Thymus (tissue), 14 donors: ENCODE measurements around the gene C11orf52. TPM values are rescaled to one million over a fixed set of nuclear protein-coding genes. Genes with fewer than 3 reads are reported as not detected.

ENCODE experiments used
- DNase-seq, 9 donors: peaks; one replicate each; pipeline ENCODE4 v3.0.0-alpha.2; 2013; ENCODE audit warnings: low spot score in 9 of 9, low read depth in 6 of 9, missing footprints in 1 of 9
- H3K27ac ChIP-seq, 2 donors: one replicate each; pipeline ENCODE4 v1.5.1; 2013; ENCODE audit warnings: control low read depth in 1 of 2, low read depth in 1 of 2, low read length in 1 of 2, mild to moderate bottlenecking in 1 of 2, moderate library complexity in 1 of 2
- H3K27me3 ChIP-seq, 2 donors: one replicate each; pipeline ENCODE4 v1.5.1; 2013; ENCODE audit warnings: low read length in 1 of 2; ENCODE audit not compliant: control insufficient read depth in 2 of 2, insufficient read depth in 1 of 2
- H3K36me3 ChIP-seq, 2 donors: one replicate each; pipeline ENCODE4 v1.5.1; 2013; ENCODE audit warnings: low read length in 1 of 2, mild to moderate bottlenecking in 1 of 2, moderate library complexity in 1 of 2; ENCODE audit not compliant: control insufficient read depth in 2 of 2, insufficient read depth in 2 of 2
- H3K4me1 ChIP-seq, 2 donors: one replicate each; pipeline ENCODE4 v1.5.1; 2013; ENCODE audit warnings: low read length in 2 of 2; ENCODE audit not compliant: control insufficient read depth in 2 of 2, insufficient read depth in 2 of 2
- H3K4me3 ChIP-seq, 2 donors: one replicate each; pipeline ENCODE4 v1.5.1; 2013; ENCODE audit warnings: low read length in 2 of 2, control low read depth in 1 of 2, mild to moderate bottlenecking in 1 of 2
- H3K9me3 ChIP-seq, 2 donors: one replicate each; pipeline ENCODE4 v1.5.1; 2013; ENCODE audit warnings: low read length in 1 of 2, mild to moderate bottlenecking in 1 of 2; ENCODE audit not compliant: control insufficient read depth in 2 of 2, insufficient read depth in 1 of 2
- WGBS: extraction: QIAGEN DNeasy Blood & Tissue Kit; methylation state at CpG from one replicate; pipeline ENCODE4 v1.1.7; 2013; 5-methylcytosine and 5-hydroxymethylcytosine counted together
- long read RNA-seq, 10 donors: transcript quantifications; one replicate each; lab custom pipeline, GENCODE V29; 2026
- polyA plus RNA-seq: library from polyadenylated mRNA; stranded (reverse); fragments of 200-250 nt; gene quantifications from one replicate; pipeline ENCODE4 v1.2.3, GENCODE V29; 2013
- total RNA-seq: library from RNA; stranded (reverse); fragments of 120-200 nt; gene quantifications from one replicate; pipeline ENCODE4 v1.2.4, GENCODE V29; 2013
- donor health status: healthy.

C11orf52 gene
- total RNA-seq (1.3 TPM), polyA plus RNA-seq (3.6 TPM)
- long read RNA-seq, donor 1, result 0 reads
- long read RNA-seq, donor 2, result 0 reads
- long read RNA-seq, donor 3, result 0 reads
- long read RNA-seq, donor 4, result 0 reads
- long read RNA-seq, donor 5, partial matches to known transcripts, result 0 of 2 reads
- long read RNA-seq, donor 5, other reads (novel, unspliced or antisense), result 0 of 2 reads
- long read RNA-seq, donor 6, result 0 reads
- long read RNA-seq, donor 7, result 0 reads
- long read RNA-seq, donor 8, result 0 reads
- long read RNA-seq, donor 9, result 0 reads
- long read RNA-seq, donor 10, result 0 reads

GRCh38 chr11:111918390-111919256 lies at the start of gene C11orf52:
TSS of gene C11orf52 (plus strand) at chr11:111918913. CDS start at chr11:111918973, 60 bp downstream.
- no peaks in the 10 kb centered on the region for H3K9me3 ChIP-seq
- peaks cover 0 to 7% of the 10 kb centered on the region in 2 donors for H3K4me1 ChIP-seq
- 84% methylated on average over 19 of the region's 19 CpGs for WGBS
- peak in 2 of 9 donors; percentile 30 to 60 for DNase-seq
- H3K4me3 ChIP-seq, result no peak within 1 kb of the TSS
- peaks cover 0 to 19% of the 10 kb centered on the region in 2 donors for H3K27me3 ChIP-seq
- H3K27ac ChIP-seq, result peak within 1 kb of the TSS; percentile 32 to 65
- no peaks in the 10 kb centered on the region for H3K36me3 ChIP-seq

DNA sequence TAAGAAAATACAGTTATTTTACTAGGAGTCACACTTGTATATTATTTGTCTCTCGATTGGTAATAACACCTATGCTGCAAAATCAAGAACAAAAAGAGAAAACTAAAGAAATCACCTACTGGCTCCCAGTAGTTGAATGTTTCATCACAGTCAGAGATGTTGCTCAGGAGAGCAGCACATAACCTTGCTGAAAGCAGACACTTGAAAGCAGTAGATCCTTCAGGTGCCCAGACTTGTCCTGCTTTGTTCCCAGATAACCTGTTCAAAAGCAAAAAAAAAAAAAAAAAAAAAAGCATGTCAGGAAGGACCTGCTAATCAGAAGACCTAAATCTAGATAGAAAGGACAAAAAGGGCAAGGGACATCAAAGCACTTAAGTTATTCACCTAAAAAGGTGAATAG lies 48.6 kb upstream of the C11orf52 start:
- Histone ChIP-seq H3K36me3 (peaks cover 12 to 24% of the 10 kb centered on the region in 2 donors), H3K4me1 (peaks cover 0 to 6% of the 10 kb centered on the region in 2 donors), H3K27me3 (no peaks in the 10 kb centered on the region), H3K27ac (no peak overlapping the region), H3K9me3 (no peaks in the 10 kb centered on the region), H3K4me3 (peak overlapping the region in 1 of 2 donors; percentile 72)
- 97% methylated on average over 1 of the region's 1 CpG for WGBS
- DNase-seq, result no peak

GRCh38 chr11:111870522-111870885 lies 48.2 kb upstream of the C11orf52 start:
- Histone ChIP-seq H3K27me3 (no peaks in the 10 kb centered on the region), H3K36me3 (peaks cover 14 to 25% of the 10 kb centered on the region in 2 donors), H3K9me3 (no peaks in the 10 kb centered on the region), H3K4me3 (peak overlapping the region; percentile 72 to 81), H3K27ac (peak overlapping the region in 1 of 2 donors; percentile 67), H3K4me1 (peaks cover 0 to 6% of the 10 kb centered on the region in 2 donors)
- DNase-seq, result no peak

- DNase-seq, result peak; percentile 73 to 94 (median 85)
- H3K27me3 ChIP-seq, result no peaks in the 10 kb centered on the region
- H3K4me3 ChIP-seq, result peak within 1 kb of the TSS; percentile 72 to 81
- peaks cover 0 to 6% of the 10 kb centered on the region in 2 donors for H3K4me1 ChIP-seq
- H3K27ac ChIP-seq, result peak within 1 kb of the TSS; percentile 72 to 75
- no peaks in the 10 kb centered on the region for H3K9me3 ChIP-seq
- under 1% methylated on average over 51 of the region's 51 CpGs for WGBS
- peaks cover 14 to 29% of the 10 kb centered on the region in 2 donors for H3K36me3 ChIP-seq
These were observed 47.6 kb upstream of the C11orf52 start, which contains the start of gene ALG9 for GRCh38 chr11:111870886-111871692. TSS of gene ALG9 (minus strand) at chr11:111871581. CDS start at chr11:111871482, 99 bp downstream.

GRCh38 chr11:111871693-111872161 lies 47.0 kb upstream of the C11orf52 start:
- peaks cover 10 to 23% of the 10 kb centered on the region in 2 donors for H3K36me3 ChIP-seq
- H3K4me1 ChIP-seq, result peaks cover 0 to 6% of the 10 kb centered on the region in 2 donors
- no peaks in the 10 kb centered on the region for H3K27me3 ChIP-seq
- no peaks in the 10 kb centered on the region for H3K9me3 ChIP-seq
- DNase-seq, result peak in 2 of 9 donors; percentile 6 to 12
- peak overlapping the region; percentile 72 to 81 for H3K4me3 ChIP-seq
- 78% methylated on average over 5 of the region's 5 CpGs for WGBS
- peak overlapping the region in 1 of 2 donors; percentile 72 for H3K27ac ChIP-seq

GRCh38 chr11:111878385-111878848 lies 40.3 kb upstream of the C11orf52 start:
- peak in 2 of 9 donors; percentile 17 to 23 for DNase-seq
- peaks cover 5 to 8% of the 10 kb centered on the region in 2 donors for H3K4me1 ChIP-seq
- H3K36me3 ChIP-seq, result peaks cover 5 to 7% of the 10 kb centered on the region in 2 donors
- H3K4me3 ChIP-seq, result peak overlapping the region; percentile 61 to 73
- WGBS, result under 1% methylated on average over 13 of the region's 13 CpGs
- H3K27ac ChIP-seq, result peak overlapping the region; percentile 91 to 95
- H3K27me3 ChIP-seq, result no peaks in the 10 kb centered on the region
- no peaks in the 10 kb centered on the region for H3K9me3 ChIP-seq

GRCh38 chr11:111878849-111879636 lies 39.7 kb upstream of the C11orf52 start, which contains the start of the genes CFAP68 and FDXACB1:
TSS of gene CFAP68 (plus strand) at chr11:111879541. CDS start at chr11:111879561, 20 bp downstream.
TSS of gene FDXACB1 (minus strand) at chr11:111879165. CDS start at chr11:111879132, 33 bp downstream.
- under 1% methylated on average over 55 of the region's 55 CpGs for WGBS
- Histone ChIP-seq H3K36me3 (peaks cover 5 to 7% of the 10 kb centered on the region in 2 donors), H3K27ac (peak within 1 kb of the TSS; percentile 91 to 95), H3K9me3 (no peaks in the 10 kb centered on the region), H3K4me1 (peaks cover 5 to 8% of the 10 kb centered on the region in 2 donors), H3K4me3 (peak within 1 kb of the TSS; percentile 61 to 73), H3K27me3 (no peaks in the 10 kb centered on the region)
- peak; percentile 93 to 99 (median 95) for DNase-seq

GRCh38 chr11:111879637-111879960 lies 39.1 kb upstream of the C11orf52 start:
- Histone ChIP-seq H3K4me1 (peaks cover 5 to 8% of the 10 kb centered on the region in 2 donors), H3K27ac (peak overlapping the region; percentile 91 to 95), H3K9me3 (no peaks in the 10 kb centered on the region), H3K36me3 (peaks cover 5 to 7% of the 10 kb centered on the region in 2 donors), H3K4me3 (peak overlapping the region; percentile 61 to 73), H3K27me3 (no peaks in the 10 kb centered on the region)
- no peak for DNase-seq
- 56% methylated on average over 6 of the region's 6 CpGs for WGBS
